Measurements from ENCODE around the gene CALML4.
"Not testable (repeated sequence)": the region's sequence is repeated elsewhere in the genome, so short reads cannot be mapped to it uniquely, and the experiment has no call there.

CALML4 gene

GRCh38 chr15:68207176-68207935 lies 2.2 kb upstream of the CALML4 start:
- no peak for DNase-seq

- no peak for DNase-seq
Observed at GRCh38 chr15:68206711-68207151, 1.6 kb upstream of the CALML4 start.

- DNase-seq: no peak
Observed at GRCh38 chr15:68205954-68206539, 915 bp upstream of the CALML4 start.

- no peak for DNase-seq
Observed at GRCh38 chr15:68205558-68205944, 419 bp upstream of the CALML4 start.

- no peak for DNase-seq
Observed at GRCh38 chr15:68204361-68204760, 771 bp downstream of the CALML4 start.

GRCh38 chr15:68203956-68204355 lies 1.2 kb downstream of the CALML4 start:
- no peak for DNase-seq

GRCh38 chr15:68203486-68203885 lies 1.6 kb downstream of the CALML4 start:
- no peak for DNase-seq

GRCh38 chr15:68202994-68203393 lies 2.1 kb downstream of the CALML4 start:
- DNase-seq: not testable (repeated sequence)

GRCh38 chr15:68201879-68202261 lies 3.3 kb downstream of the CALML4 start:
- no peak for DNase-seq

- DNase-seq: no peak
Observed at GRCh38 chr15:68201153-68201878, 3.8 kb downstream of the CALML4 start.

- no peak for DNase-seq
Observed at GRCh38 chr15:68200016-68200861, 4.9 kb downstream of the CALML4 start.

- DNase-seq: no peak
Observed at GRCh38 chr15:68199340-68199739, 5.8 kb downstream of the CALML4 start.

- no peak for DNase-seq
Observed at GRCh38 chr15:68197661-68198437, 7.3 kb downstream of the CALML4 start.

GRCh38 chr15:68197170-68197492 lies 8.0 kb downstream of the CALML4 start:
- no peak for DNase-seq

- DNase-seq: no peak
Observed at GRCh38 chr15:68196445-68197169, 8.5 kb downstream of the CALML4 start.

GRCh38 chr15:68195336-68196112 lies 9.6 kb downstream of the CALML4 start:
- no peak for DNase-seq

- no peak for DNase-seq
Observed at GRCh38 chr15:68192804-68193486, 12.2 kb downstream of the CALML4 start.

- no peak for DNase-seq
Observed at GRCh38 chr15:68192117-68192516, 13.0 kb downstream of the CALML4 start.

GRCh38 chr15:68191555-68191954 lies 13.6 kb downstream of the CALML4 start:
- DNase-seq: no peak

GRCh38 chr15:68190048-68190447 lies 15.1 kb downstream of the CALML4 start:
- DNase-seq: no peak
